K562 (cell line): ENCODE data around the gene SLC32A1. TPM values are rescaled to one million over a fixed set of nuclear protein-coding genes. Genes with fewer than 3 reads are reported as not detected.

Source experiments
- ATAC-seq: fragments of 200-7000 bp; cut with Tn5 transposase; 3 replicates; pipeline ENCODE4 v1.9.1; 2020; ENCODE audit warnings: moderate library complexity
- BruUV-seq: library from RNA; stranded (reverse); fragments of 400-500 nt; replicated peaks from 2 replicates; lab custom pipeline; 2021; lab: Mats Ljungman, UMichigan
- CTCF ChIA-PET: fragments of 300-600 bp; formaldehyde crosslinking; extraction: SDS; loops from one replicate; lab custom pipeline; 2021; ENCODE audit warnings: low intra/inter-chr PET ratio; lab: Yijun Ruan, JAX
- POLR2A ChIA-PET: fragments of 300-600, 350-650 bp; sonication (Branson Sonifier 250); formaldehyde crosslinking; extraction: SDS; loops from one replicate; lab custom pipeline; 2021; ENCODE audit warnings: antibody characterized with exemption, inconsistent platforms; lab: Yijun Ruan, JAX
- DNase-seq, 4 experiments: peaks; one replicate each; pipeline versions ENCODE4 v3.0.0 to v3.0.0-alpha.2; 2011 to 2018; ENCODE audit warnings: low spot score in 3 of 4, mixed read lengths in 3 of 4; ENCODE audit errors: extremely low read depth in 1 of 4
- FAIRE-seq: peaks from 2 replicates; lab custom pipeline; 2011; peaks lifted over from hg19 to GRCh38; lab: Jason Lieb, UNC
- H2AFZ ChIP-seq: 2 replicates; pipeline ENCODE4 v1.6.0; 2011; ENCODE audit warnings: low read depth, low read length, control low read depth, inconsistent platforms
- H3K27ac ChIP-seq: fragments of 200-600 bp; 3 replicates; pipeline ENCODE4 v1.8.0; 2011; ENCODE audit warnings: low read depth, mild to moderate bottlenecking, control low read depth, inconsistent platforms, low read length, moderate library complexity, mixed read lengths; ENCODE audit errors: extremely low read depth
- H3K27me3 ChIP-seq, 2 experiments: fragments of 300-600 bp in 1 of 2; 2 replicates in 1 of 2; 3 replicates in 1 of 2; pipeline versions ENCODE4 v1.6.0 to v1.8.0; 2011; ENCODE audit warnings: inconsistent platforms in 2 of 2, low read length in 2 of 2, mild to moderate bottlenecking in 1 of 2, mixed read lengths in 1 of 2, moderate library complexity in 1 of 2; ENCODE audit not compliant: control insufficient read depth in 2 of 2, insufficient read depth in 2 of 2
- H3K36me3 ChIP-seq: fragments of 300-600 bp; 3 replicates; pipeline ENCODE4 v1.8.0; 2011; ENCODE audit warnings: mild to moderate bottlenecking, low read length, inconsistent platforms; ENCODE audit not compliant: control insufficient read depth, insufficient read depth
- H3K4me1 ChIP-seq, 2 experiments: fragments of 200-600 bp in 1 of 2; replicated peaks in 1 of 2; 2 replicates in 1 of 2; 3 replicates in 1 of 2; pipeline versions ENCODE4 v1.5.1 to v1.8.0; 2011; ENCODE audit warnings: inconsistent platforms in 2 of 2, low read length in 2 of 2, mild to moderate bottlenecking in 1 of 2, mixed read lengths in 1 of 2, moderate library complexity in 1 of 2; ENCODE audit not compliant: control insufficient read depth in 2 of 2, insufficient read depth in 2 of 2
- H3K4me2 ChIP-seq: 2 replicates; pipeline ENCODE4 v1.6.1; 2011; ENCODE audit warnings: low read length, control low read depth, inconsistent platforms, mixed read lengths; ENCODE audit not compliant: insufficient read depth
- H3K4me3 ChIP-seq: fragments of 200-600 bp; sonication (generic), shearing (Covaris generic); 2 replicates; pipeline ENCODE4 v1.5.1; 2016; ENCODE audit warnings: control low read depth, inconsistent platforms
- H3K79me2 ChIP-seq: fragments of 200-600 bp; 3 replicates; pipeline ENCODE4 v1.8.0; 2011; ENCODE audit warnings: low read length, inconsistent platforms; ENCODE audit not compliant: control insufficient read depth, insufficient read depth
- H3K9ac ChIP-seq, 2 experiments: 2 replicates each; pipeline versions ENCODE4 v1.6.0 to v1.6.1; 2011; ENCODE audit warnings: low read depth in 2 of 2, low read length in 2 of 2, control low read depth in 1 of 2, inconsistent platforms in 1 of 2, mild to moderate bottlenecking in 1 of 2, mixed read lengths in 1 of 2; ENCODE audit not compliant: insufficient read depth in 1 of 2
- H3K9me1 ChIP-seq: one replicate; pipeline ENCODE4 v1.6.0; 2011; ENCODE audit warnings: inconsistent platforms, mild to moderate bottlenecking, low read length, moderate library complexity; ENCODE audit not compliant: control insufficient read depth, insufficient read depth
- H3K9me3 ChIP-seq: replicated peaks from 2 replicates; pipeline ENCODE4 v1.5.1; 2011; ENCODE audit warnings: low read depth, low read length, inconsistent platforms; ENCODE audit not compliant: control insufficient read depth, insufficient read depth
- H4K20me1 ChIP-seq: replicated peaks from 2 replicates; pipeline ENCODE4 v1.6.1; 2011; ENCODE audit warnings: low read length, inconsistent platforms, mixed read lengths; ENCODE audit not compliant: control insufficient read depth, insufficient read depth
- CHAMP1 ChIP-seq: fragments of 450-650 bp; IDR thresholded peaks from 2 replicates; pipeline ENCODE4 v1.6.1; 2016; ENCODE audit warnings: mild to moderate bottlenecking
- WGBS: fragments of 100-300 bp; shearing (Covaris generic); methylation state at CpG from one replicate; pipeline ENCODE4 v1.1.6; 2016; ENCODE audit warnings: low coverage, mixed read lengths; ENCODE audit not compliant: insufficient coverage; ENCODE audit errors: missing lambda C conversion rate; 5-methylcytosine and 5-hydroxymethylcytosine counted together
- in situ Hi-C: fragments of 300-500 bp; cut with MboI; formaldehyde crosslinking; loops from 4 replicates; pipeline ENCODE4 v1.15.0; 2018; ENCODE audit warnings: inconsistent platforms, mixed read lengths
- intact Hi-C: fragments of 100-400 bp; cut with micrococcal nuclease; formaldehyde crosslinking; loops from 2 replicates; pipeline ENCODE4 v1.14.2; 2022
- polyA plus RNA-seq, 8 experiments: library from polyadenylated mRNA; depleted of rRNA in 4 of 8; stranded (reverse) in 5 of 8; unstranded in 3 of 8; fragments of >200 nt; fragmentation: Nextera tagmentation in 2 of 8; fragmentation: Illumina TruSeq in 1 of 8; extraction: Ambion mirVana in 2 of 8; extraction: Trizol in 1 of 8; gene quantifications; 2 replicates each; pipeline versions ENCODE4 v1.2.1 to v1.2.3, GENCODE V29; 2011 to 2014; ENCODE audit warnings: inconsistent platforms in 1 of 8, missing spikeins in 1 of 8
- total RNA-seq, 7 experiments: library from RNA; depleted of rRNA in 6 of 7; stranded (reverse); fragments of >200 nt in 6 of 7; fragmentation: Illumina TruSeq in 2 of 7; extraction: Trizol in 2 of 7; gene quantifications; 2 replicates each; pipeline versions ENCODE4 v1.2.1 to v1.2.3, GENCODE V29; 2011 to 2021; ENCODE audit warnings: low replicate concordance in 1 of 7
- TF ChIP-seq, protein P1 (sequence below), 2 experiments: fragments of 450-650 bp; formaldehyde crosslinking in 1 of 2; IDR thresholded peaks; 2 replicates each; pipeline versions ENCODE4 v1.4.0 to v1.6.1; 2014 to 2020; ENCODE audit warnings: mild to moderate bottlenecking in 2 of 2, borderline replicate concordance in 1 of 2, low read depth in 1 of 2

The SLC32A1 gene
- total and polyA plus RNA-seq, 9 of the 15 experiments (the other 6 are each of a cell fraction or from before 2014, with no cell fraction given) = not detected

DNA sequence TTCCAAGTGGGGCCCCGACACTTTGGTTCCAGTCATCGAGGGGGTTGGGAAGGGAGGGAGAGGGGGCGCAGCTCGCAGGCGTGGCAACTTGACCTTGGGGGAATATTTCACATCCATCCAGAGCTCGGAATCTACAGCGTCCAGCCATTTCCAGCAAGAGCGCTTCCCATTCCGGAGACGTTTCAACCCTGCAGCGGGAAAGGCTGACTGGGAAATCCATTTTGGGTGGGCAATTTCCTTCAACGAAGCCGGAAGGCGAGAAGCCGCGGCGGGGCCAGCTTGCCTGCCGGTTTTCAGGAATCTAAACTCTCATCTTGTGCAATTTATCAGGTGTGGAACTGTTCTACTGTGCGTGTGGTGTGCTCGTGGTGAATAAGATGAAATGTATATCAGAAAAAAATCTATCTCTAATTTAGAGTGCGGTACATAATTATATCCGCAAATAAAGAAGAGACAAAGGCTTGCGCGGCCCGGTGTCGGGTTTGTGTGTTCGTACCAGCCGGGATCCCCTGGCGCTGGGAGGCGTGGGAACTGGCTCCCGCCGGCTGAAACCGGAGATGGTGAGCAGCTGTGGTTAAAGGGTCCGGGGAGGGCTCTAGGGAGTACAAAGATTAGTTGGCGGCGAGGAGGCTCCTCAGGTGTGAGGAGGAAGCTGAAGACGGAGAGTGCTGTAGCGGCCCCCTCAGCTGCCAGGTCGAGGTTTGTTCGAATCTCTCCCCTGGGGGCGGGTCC is 4.8 kb downstream of the SLC32A1 start:
- H3K9ac ChIP-seq = no peak overlapping the region
- no peak for FAIRE-seq
- no peak overlapping the region for H2AFZ ChIP-seq
- TF ChIP-seq, protein P1, sequence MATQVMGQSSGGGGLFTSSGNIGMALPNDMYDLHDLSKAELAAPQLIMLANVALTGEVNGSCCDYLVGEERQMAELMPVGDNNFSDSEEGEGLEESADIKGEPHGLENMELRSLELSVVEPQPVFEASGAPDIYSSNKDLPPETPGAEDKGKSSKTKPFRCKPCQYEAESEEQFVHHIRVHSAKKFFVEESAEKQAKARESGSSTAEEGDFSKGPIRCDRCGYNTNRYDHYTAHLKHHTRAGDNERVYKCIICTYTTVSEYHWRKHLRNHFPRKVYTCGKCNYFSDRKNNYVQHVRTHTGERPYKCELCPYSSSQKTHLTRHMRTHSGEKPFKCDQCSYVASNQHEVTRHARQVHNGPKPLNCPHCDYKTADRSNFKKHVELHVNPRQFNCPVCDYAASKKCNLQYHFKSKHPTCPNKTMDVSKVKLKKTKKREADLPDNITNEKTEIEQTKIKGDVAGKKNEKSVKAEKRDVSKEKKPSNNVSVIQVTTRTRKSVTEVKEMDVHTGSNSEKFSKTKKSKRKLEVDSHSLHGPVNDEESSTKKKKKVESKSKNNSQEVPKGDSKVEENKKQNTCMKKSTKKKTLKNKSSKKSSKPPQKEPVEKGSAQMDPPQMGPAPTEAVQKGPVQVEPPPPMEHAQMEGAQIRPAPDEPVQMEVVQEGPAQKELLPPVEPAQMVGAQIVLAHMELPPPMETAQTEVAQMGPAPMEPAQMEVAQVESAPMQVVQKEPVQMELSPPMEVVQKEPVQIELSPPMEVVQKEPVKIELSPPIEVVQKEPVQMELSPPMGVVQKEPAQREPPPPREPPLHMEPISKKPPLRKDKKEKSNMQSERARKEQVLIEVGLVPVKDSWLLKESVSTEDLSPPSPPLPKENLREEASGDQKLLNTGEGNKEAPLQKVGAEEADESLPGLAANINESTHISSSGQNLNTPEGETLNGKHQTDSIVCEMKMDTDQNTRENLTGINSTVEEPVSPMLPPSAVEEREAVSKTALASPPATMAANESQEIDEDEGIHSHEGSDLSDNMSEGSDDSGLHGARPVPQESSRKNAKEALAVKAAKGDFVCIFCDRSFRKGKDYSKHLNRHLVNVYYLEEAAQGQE (IDR thresholded peaks at IDR 0.05; ENCODE audit: borderline replicate concordance) = peak; percentile 73
- TF ChIP-seq, protein P1 (CRISPR knock-in tag; IDR thresholded peaks at IDR 0.05; ENCODE audit: low read depth) = no peak
- TF ChIP-seq CHAMP1 = no peak
- TF ChIP-seq, all 486 proteins: peak for 1
- Histone ChIP-seq H4K20me1 (no peaks in the 10 kb centered on the region; the same call in 1 of the 2 replicates), H3K4me2 (no peak overlapping the region), H3K27me3 (peaks cover 36 to 79% of the 10 kb centered on the region in 2 experiments), H3K36me3 (no peaks in the 10 kb centered on the region), H3K4me1 (peaks cover 8 to 49% of the 10 kb centered on the region in 2 experiments; a peak in 4 of 5 replicates), H3K79me2 (no peaks in the 10 kb centered on the region), H3K4me3 (no peak overlapping the region), H3K9me1 (no peaks in the 10 kb centered on the region), H3K27ac (no peak overlapping the region), H3K9me3 (no peaks in the 10 kb centered on the region)
- ChIA-PET POLR2A (interaction anchor here (0.6 kb wide), 1 partner anchor 29 kb away, joined by 3 read pairs; no protein-coding TSS in a partner anchor), CTCF (interaction anchor here (0.7 kb wide), 1 partner anchor 166 kb away, joined by 3 read pairs; no protein-coding TSS in a partner anchor)
- intact Hi-C loops = loop anchor here (5.0 to 10.0 kb wide), 2 partner anchors 163 to 316 kb away; no protein-coding TSS in a partner anchor
- in situ Hi-C loops = no loop called here
- ATAC-seq (no peak), DNase-seq (no peak)
- 28% methylated on average over 36 of the region's 41 CpGs for WGBS
- BruUV-seq = no TSS peak
